Measurements from ENCODE around the gene LONP1. TPM values are rescaled to one million over a fixed set of nuclear protein-coding genes. Genes with fewer than 3 reads are reported as not detected.
"Not testable (repeated sequence)": the region's sequence is repeated elsewhere in the genome, so short reads cannot be mapped to it uniquely, and the experiment has no call there.

LONP1 gene
- polyA plus RNA-seq, 3 donors, result 46.5 to 50.4 (median 47.9) TPM

- DNase-seq (ENCODE audit: low read depth in 3 of 3, low spot score in 2 of 3), result no peak
Observed at GRCh38 chr19:5713228-5713627, 6.7 kb downstream of the LONP1 start.

GRCh38 chr19:5711713-5712161 is 8.2 kb downstream of the LONP1 start:
- DNase-seq (ENCODE audit: low read depth in 3 of 3, low spot score in 2 of 3), result no peak

GRCh38 chr19:5711025-5711424 is 8.9 kb downstream of the LONP1 start:
- DNase-seq (ENCODE audit: low read depth in 3 of 3, low spot score in 2 of 3), result no peak

GRCh38 chr19:5707576-5708575 is 12.1 kb downstream of the LONP1 start:
- no peak for DNase-seq (ENCODE audit: low read depth in 3 of 3, low spot score in 2 of 3)

- no peak for DNase-seq (ENCODE audit: low read depth in 3 of 3, low spot score in 2 of 3)
Observed at GRCh38 chr19:5706876-5707573, 12.9 kb downstream of the LONP1 start.

- no peak for DNase-seq (ENCODE audit: low read depth in 3 of 3, low spot score in 2 of 3)
Observed at GRCh38 chr19:5705552-5705951, 14.4 kb downstream of the LONP1 start.

- DNase-seq (ENCODE audit: low read depth in 3 of 3, low spot score in 2 of 3), result no peak
Observed at GRCh38 chr19:5703819-5704818, 15.8 kb downstream of the LONP1 start.

- not testable (repeated sequence) for DNase-seq (ENCODE audit: low read depth in 3 of 3, low spot score in 2 of 3)
Observed at GRCh38 chr19:5702053-5702410, 17.9 kb downstream of the LONP1 start.

GRCh38 chr19:5700455-5701092 is 19.4 kb downstream of the LONP1 start:
- DNase-seq (ENCODE audit: low read depth in 3 of 3, low spot score in 2 of 3), result no peak

GRCh38 chr19:5698635-5699422 is 21.1 kb downstream of the LONP1 start:
- DNase-seq (ENCODE audit: low read depth in 3 of 3, low spot score in 2 of 3), result no peak

- no peak for DNase-seq (ENCODE audit: low read depth in 3 of 3, low spot score in 2 of 3)
Observed at GRCh38 chr19:5697890-5698634, 21.9 kb downstream of the LONP1 start.

- no peak for DNase-seq (ENCODE audit: low read depth in 3 of 3, low spot score in 2 of 3)
Observed at GRCh38 chr19:5697022-5697889, 22.7 kb downstream of the LONP1 start.

- DNase-seq (ENCODE audit: low read depth in 3 of 3, low spot score in 2 of 3), result no peak
Observed at GRCh38 chr19:5696196-5697021, 23.5 kb downstream of the LONP1 start.

- no peak for DNase-seq (ENCODE audit: low read depth in 3 of 3, low spot score in 2 of 3)
Observed at GRCh38 chr19:5695649-5696195, 24.2 kb downstream of the LONP1 start.

GRCh38 chr19:5694956-5695648 is 24.8 kb downstream of the LONP1 start:
- DNase-seq (ENCODE audit: low read depth in 3 of 3, low spot score in 2 of 3), result no peak

Measured in right renal cortex interstitium (tissue), 3 donors.